ENCODE data around the gene NECTIN2. TPM values are rescaled to one million over a fixed set of nuclear protein-coding genes. Genes with fewer than 3 reads are reported as not detected.
"Not testable (repeated sequence)": the region's sequence is repeated elsewhere in the genome, so short reads cannot be mapped to it uniquely, and the experiment has no call there.

NECTIN2 gene
- total RNA-seq, 4 donors from 2014 or later, result 75.2 to 91.1 (median 82.4) TPM

- no peak overlapping the region for H3K4me3 ChIP-seq (ENCODE audit: low read depth, poor library complexity, severe bottlenecking)
- no peak for DNase-seq (ENCODE audit: low spot score in 2 of 2)
- WGBS, 2 donors, result 96 to 100% methylated on average over 1 of the region's 1 CpG
- intact Hi-C loops (cut with DNase I; ENCODE audit: low total_unique reads), result no loop called here
- TF ChIP-seq, protein P1, sequence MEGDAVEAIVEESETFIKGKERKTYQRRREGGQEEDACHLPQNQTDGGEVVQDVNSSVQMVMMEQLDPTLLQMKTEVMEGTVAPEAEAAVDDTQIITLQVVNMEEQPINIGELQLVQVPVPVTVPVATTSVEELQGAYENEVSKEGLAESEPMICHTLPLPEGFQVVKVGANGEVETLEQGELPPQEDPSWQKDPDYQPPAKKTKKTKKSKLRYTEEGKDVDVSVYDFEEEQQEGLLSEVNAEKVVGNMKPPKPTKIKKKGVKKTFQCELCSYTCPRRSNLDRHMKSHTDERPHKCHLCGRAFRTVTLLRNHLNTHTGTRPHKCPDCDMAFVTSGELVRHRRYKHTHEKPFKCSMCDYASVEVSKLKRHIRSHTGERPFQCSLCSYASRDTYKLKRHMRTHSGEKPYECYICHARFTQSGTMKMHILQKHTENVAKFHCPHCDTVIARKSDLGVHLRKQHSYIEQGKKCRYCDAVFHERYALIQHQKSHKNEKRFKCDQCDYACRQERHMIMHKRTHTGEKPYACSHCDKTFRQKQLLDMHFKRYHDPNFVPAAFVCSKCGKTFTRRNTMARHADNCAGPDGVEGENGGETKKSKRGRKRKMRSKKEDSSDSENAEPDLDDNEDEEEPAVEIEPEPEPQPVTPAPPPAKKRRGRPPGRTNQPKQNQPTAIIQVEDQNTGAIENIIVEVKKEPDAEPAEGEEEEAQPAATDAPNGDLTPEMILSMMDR (IDR thresholded peaks at IDR 0.05), result no peak
- no peak for TF ChIP-seq POLR2A (IDR thresholded peaks at IDR 0.05)
Observed at GRCh38 chr19:44855606-44856005, 9.5 kb downstream of the NECTIN2 start.

GRCh38 chr19:44856421-44857083, 10.5 kb downstream of the NECTIN2 start:
- WGBS, 2 donors, result 68 to 74% methylated on average over 10 of the region's 10 CpGs
- TF ChIP-seq POLR2A (IDR thresholded peaks at IDR 0.05), result no peak
- TF ChIP-seq, protein P1 (IDR thresholded peaks at IDR 0.05), result no peak
- no peak for DNase-seq (ENCODE audit: low spot score in 2 of 2)
- H3K4me3 ChIP-seq (ENCODE audit: low read depth, poor library complexity, severe bottlenecking), result no peak overlapping the region
- intact Hi-C loops (cut with DNase I; ENCODE audit: low total_unique reads), result no loop called here

DNA sequence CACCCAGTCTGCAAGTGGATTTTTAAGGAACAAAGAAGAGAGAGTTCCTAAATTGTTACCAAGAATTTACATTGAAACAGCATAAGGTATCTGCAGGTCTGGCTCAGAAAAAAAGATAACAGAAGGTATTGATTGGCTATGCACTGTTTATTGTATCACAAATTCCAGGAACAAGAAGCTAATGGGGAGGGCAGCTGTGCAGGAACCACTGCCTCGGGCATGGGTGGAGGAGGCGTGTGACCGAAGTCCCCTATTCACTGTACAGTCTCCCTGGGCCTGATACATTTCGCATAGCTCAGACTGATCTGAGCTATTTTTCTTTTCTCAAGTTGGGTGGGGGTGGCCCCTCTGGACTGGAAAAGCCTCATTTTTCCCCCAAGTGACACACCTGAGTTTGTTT, 11.7 kb downstream of the NECTIN2 start:
- no peak for TF ChIP-seq POLR2A (IDR thresholded peaks at IDR 0.05)
- TF ChIP-seq, protein P1 (IDR thresholded peaks at IDR 0.05), result no peak
- intact Hi-C loops (cut with DNase I; ENCODE audit: low total_unique reads), result no loop called here
- 57 to 64% methylated on average over 4 of the region's 4 CpGs for WGBS, 2 donors
- DNase-seq (ENCODE audit: low spot score in 2 of 2), result no peak
- H3K4me3 ChIP-seq (ENCODE audit: low read depth, poor library complexity, severe bottlenecking), result no peak overlapping the region

GRCh38 chr19:44861576-44861975, 15.5 kb downstream of the NECTIN2 start:
- H3K4me3 ChIP-seq (ENCODE audit: low read depth, poor library complexity, severe bottlenecking); DNase-seq (ENCODE audit: low spot score in 2 of 2); intact Hi-C loops (cut with DNase I; ENCODE audit: low total_unique reads): not testable (repeated sequence)
- 79 to 85% methylated on average over 3 of the region's 3 CpGs for WGBS, 2 donors

DNA sequence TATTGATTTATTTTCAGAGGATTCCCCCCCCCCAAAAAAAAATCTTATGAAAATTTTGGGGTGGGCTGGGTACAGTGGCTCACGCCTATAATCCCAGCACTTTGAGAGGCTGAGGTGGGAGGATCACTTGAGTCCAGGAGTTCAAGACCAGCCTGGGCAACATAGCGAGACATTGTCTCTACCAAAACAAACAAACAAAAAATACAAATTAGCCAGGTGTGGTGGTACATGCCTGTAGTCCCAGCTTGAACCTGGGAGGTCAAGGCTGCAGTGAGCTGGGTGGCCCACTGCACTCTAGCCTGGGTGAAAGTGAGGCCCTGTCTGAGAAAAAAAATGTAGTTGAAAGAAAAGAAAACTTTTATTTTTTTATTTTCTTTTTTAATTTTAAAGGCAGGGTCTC, 17.9 kb downstream of the NECTIN2 start:
- intact Hi-C loops (cut with DNase I; ENCODE audit: low total_unique reads), result no loop called here
- no peak for TF ChIP-seq POLR2A (IDR thresholded peaks at IDR 0.05)
- TF ChIP-seq, protein P1 (IDR thresholded peaks at IDR 0.05), result no peak
- H3K4me3 ChIP-seq (ENCODE audit: low read depth, poor library complexity, severe bottlenecking), result no peak overlapping the region
- WGBS, 2 donors, result 91 to 92% methylated on average over 2 of the region's 2 CpGs
- DNase-seq (ENCODE audit: low spot score in 2 of 2), result no peak

DNA sequence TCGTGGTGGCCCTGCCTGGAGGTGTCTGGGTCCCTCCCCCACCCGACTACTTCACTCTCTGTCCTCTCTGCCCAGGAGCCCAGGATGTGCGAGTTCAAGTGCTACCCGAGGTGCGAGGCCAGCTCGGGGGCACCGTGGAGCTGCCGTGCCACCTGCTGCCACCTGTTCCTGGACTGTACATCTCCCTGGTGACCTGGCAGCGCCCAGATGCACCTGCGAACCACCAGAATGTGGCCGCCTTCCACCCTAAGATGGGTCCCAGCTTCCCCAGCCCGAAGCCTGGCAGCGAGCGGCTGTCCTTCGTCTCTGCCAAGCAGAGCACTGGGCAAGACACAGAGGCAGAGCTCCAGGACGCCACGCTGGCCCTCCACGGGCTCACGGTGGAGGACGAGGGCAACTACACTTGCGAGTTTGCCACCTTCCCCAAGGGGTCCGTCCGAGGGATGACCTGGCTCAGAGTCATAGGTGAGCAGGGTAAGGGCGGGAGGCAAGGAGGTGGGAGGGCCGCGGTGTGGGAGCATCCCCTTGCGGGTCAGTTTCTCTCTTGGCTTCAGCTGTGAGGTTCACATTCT, 19.2 kb downstream of the NECTIN2 start:
- 87 to 94% methylated on average over 25 to 27 of the region's 27 CpGs for WGBS, 2 donors
- TF ChIP-seq POLR2A (IDR thresholded peaks at IDR 0.05), result no peak
- TF ChIP-seq, protein P1 (IDR thresholded peaks at IDR 0.05), result no peak
- intact Hi-C loops (cut with DNase I; ENCODE audit: low total_unique reads), result no loop called here
- H3K4me3 ChIP-seq (ENCODE audit: low read depth, poor library complexity, severe bottlenecking), result no peak overlapping the region
- no peak for DNase-seq (ENCODE audit: low spot score in 2 of 2)
